GM10248 (cell line): ENCODE data around the gene UQCC2.

Experiments
- CTCF ChIA-PET: fragments of 300-600 bp; sonication (Branson Sonifier 250); formaldehyde crosslinking; extraction: SDS; loops from one replicate; lab custom pipeline; 2021; ENCODE audit warnings: antibody characterized with exemption; lab: Yijun Ruan, JAX
- POLR2A ChIA-PET: fragments of 350-650 bp; sonication (Branson Sonifier 250); formaldehyde crosslinking; extraction: SDS; loops from one replicate; lab custom pipeline; 2020; ENCODE audit warnings: antibody characterized with exemption; lab: Yijun Ruan, JAX
- DNase-seq: peaks from one replicate; pipeline ENCODE4 v3.0.0; 2012; ENCODE audit errors: extremely low spot score
- CTCF ChIP-seq: IDR thresholded peaks from 2 replicates; pipeline ENCODE4 v1.5.1; 2012; ENCODE audit warnings: mild to moderate bottlenecking, low read depth; ENCODE audit errors: extremely low read depth, missing control alignments, control extremely low read depth

Gene UQCC2

GRCh38 chr6:33654831-33655554, 56.5 kb downstream of the UQCC2 start:
- CTCF ChIA-PET = interaction anchor here (1.2 to 1.3 kb wide), 3 partner anchors 23 to 806 kb away, joined by 3 to 5 read pairs (median 3); no protein-coding TSS in a partner anchor

GRCh38 chr6:33652002-33652401, 59.5 kb downstream of the UQCC2 start:
- DNase-seq = no peak
- no peak for TF ChIP-seq CTCF
- ChIA-PET POLR2A (no interaction called here), CTCF (interaction anchor here (0.8 to 2.6 kb wide), 3 partner anchors 10 to 62 kb away, joined by 3 to 7 read pairs (median 3); no protein-coding TSS in a partner anchor)

More at GRCh38 chr6:33654831-33655554, 56.5 kb downstream of the UQCC2 start:
- TF ChIP-seq CTCF = no peak
- POLR2A ChIA-PET = no interaction called here
- DNase-seq = no peak

- no peak for TF ChIP-seq CTCF
- ChIA-PET CTCF (interaction anchor here (0.8 to 2.6 kb wide), 3 partner anchors 10 to 62 kb away, joined by 3 to 7 read pairs (median 3); no protein-coding TSS in a partner anchor), POLR2A (no interaction called here)
- no peak for DNase-seq
These were observed 60.1 kb downstream of the UQCC2 start for GRCh38 chr6:33651403-33651802.
